ENCODE data around the gene ATP2A2.
"Not testable (repeated sequence)": the region's sequence is repeated elsewhere in the genome, so short reads cannot be mapped to it uniquely, and the experiment has no call there.

The ATP2A2 gene

GRCh38 chr12:110343736-110344555 is 62.9 kb downstream of the ATP2A2 start:
- no peak for DNase-seq

GRCh38 chr12:110344657-110345056 is 63.6 kb downstream of the ATP2A2 start:
- no peak for DNase-seq

GRCh38 chr12:110345176-110345661 is 64.2 kb downstream of the ATP2A2 start:
- no peak for DNase-seq

GRCh38 chr12:110345963-110346362 is 64.9 kb downstream of the ATP2A2 start:
- DNase-seq = no peak

GRCh38 chr12:110347767-110348166 is 66.7 kb downstream of the ATP2A2 start:
- DNase-seq = no peak

- DNase-seq = no peak
Observed at GRCh38 chr12:110348431-110349059, 67.5 kb downstream of the ATP2A2 start.

- no peak for DNase-seq
Observed at GRCh38 chr12:110349096-110349495, 68.0 kb downstream of the ATP2A2 start.

GRCh38 chr12:110349514-110350151 is 68.6 kb downstream of the ATP2A2 start:
- peak; percentile 12 to 31 for DNase-seq

- no peak for DNase-seq
Observed at GRCh38 chr12:110351119-110351518, 70.1 kb downstream of the ATP2A2 start.

GRCh38 chr12:110352401-110352800 is 71.4 kb downstream of the ATP2A2 start:
- no peak for DNase-seq

- no peak for DNase-seq
Observed at GRCh38 chr12:110353211-110353965, 72.3 kb downstream of the ATP2A2 start.

- DNase-seq = no peak
Observed at GRCh38 chr12:110354172-110354780, 73.2 kb downstream of the ATP2A2 start.

- peak in 1 of 2 donors; percentile 35 for DNase-seq
Observed at GRCh38 chr12:110355073-110355472, 74.0 kb downstream of the ATP2A2 start.

- DNase-seq = not testable (repeated sequence)
Observed at GRCh38 chr12:110358384-110359097, 77.5 kb downstream of the ATP2A2 start.

- no peak for DNase-seq
Observed at GRCh38 chr12:110361216-110361615, 80.2 kb downstream of the ATP2A2 start.

GRCh38 chr12:110365489-110366320 is 84.7 kb downstream of the ATP2A2 start:
- no peak for DNase-seq

- DNase-seq = no peak
Observed at GRCh38 chr12:110366321-110367142, 85.5 kb downstream of the ATP2A2 start.

GRCh38 chr12:110367181-110367864 is 86.3 kb downstream of the ATP2A2 start:
- no peak for DNase-seq

GRCh38 chr12:110369992-110370391 is 88.9 kb downstream of the ATP2A2 start:
- no peak for DNase-seq
